MM.1S (cell line): Measurements from ENCODE around the gene CLCNKB.
"Not testable (repeated sequence)": the region's sequence is repeated elsewhere in the genome, so short reads cannot be mapped to it uniquely, and the experiment has no call there.

Experiments
- CTCF ChIP-seq: fragments of 300-600 bp; sonication (generic); IDR thresholded peaks from 2 replicates; pipeline ENCODE4 v1.5.1; 2016; ENCODE audit warnings: antibody characterized with exemption, low read length, mixed read lengths
- EZH2phosphoT487 ChIP-seq: fragments of 300-600 bp; sonication (generic); IDR thresholded peaks from 2 replicates; pipeline ENCODE4 v1.6.1; 2018; ENCODE audit warnings: antibody characterized with exemption, low read length

- TF ChIP-seq EZH2phosphoT487, CTCF: not testable (repeated sequence)
These were observed 15.0 kb downstream of the CLCNKB start for GRCh38 chr1:16058394-16059120.
